Progenitor cell of endocrine pancreas (in vitro differentiated cells): ENCODE results near the gene ANKS1B. TPM values are rescaled to one million over a fixed set of nuclear protein-coding genes. Genes with fewer than 3 reads are reported as not detected.

Source experiments
- DNase-seq: peaks from one replicate; pipeline ENCODE4 v3.0.0; 2021; ENCODE audit warnings: low spot score; ENCODE audit not compliant: unreplicated experiment
- H3K27ac Mint-ChIP-seq: 2 replicates; pipeline ENCODE4 v1.8.0; 2021; ENCODE audit warnings: mild to moderate bottlenecking, moderate library complexity, mixed read lengths
- H3K27me3 Mint-ChIP-seq: 2 replicates; pipeline ENCODE4 v1.8.0; 2021; ENCODE audit warnings: mixed read lengths
- H3K36me3 Mint-ChIP-seq: 2 replicates; pipeline ENCODE4 v1.8.0; 2022; ENCODE audit warnings: mixed read lengths; ENCODE audit not compliant: insufficient read depth
- H3K4me1 Mint-ChIP-seq: 2 replicates; pipeline ENCODE4 v1.8.0; 2021; ENCODE audit warnings: low read depth, mixed read lengths
- H3K4me3 Mint-ChIP-seq: 2 replicates; pipeline ENCODE4 v1.8.0; 2021; ENCODE audit warnings: low read depth, mild to moderate bottlenecking, moderate library complexity, mixed read lengths
- H3K9me3 Mint-ChIP-seq: 2 replicates; pipeline ENCODE4 v1.8.0; 2021; ENCODE audit warnings: low read depth, mixed read lengths
- CTCF ChIP-seq: fragments of 200-600 bp; sonication (generic); IDR thresholded peaks from one replicate; pipeline ENCODE4 v1.5.0; 2021; ENCODE audit warnings: antibody characterized with exemption, mild to moderate bottlenecking; ENCODE audit not compliant: unreplicated experiment
- total RNA-seq: library from RNA; stranded (reverse); gene quantifications from 2 replicates; pipeline ENCODE4 v1.2.1, GENCODE V29; 2021

The ANKS1B gene
- total RNA-seq, 1 donor from 2014 or later, result 10.1 TPM

GRCh38 chr12:98771811-98772752, 1212.7 kb downstream of the ANKS1B start:
- TF ChIP-seq CTCF, result no peak
- Mint-ChIP-seq H3K36me3 (no peaks in the 10 kb centered on the region), H3K27ac (no peak overlapping the region), H3K9me3 (no peaks in the 10 kb centered on the region), H3K4me3 (no peak overlapping the region), H3K4me1 (no peaks in the 10 kb centered on the region), H3K27me3 (no peaks in the 10 kb centered on the region)
- no peak for DNase-seq

GRCh38 chr12:98770230-98770629, 1214.5 kb downstream of the ANKS1B start:
- Mint-ChIP-seq H3K27ac (no peak overlapping the region), H3K36me3 (no peaks in the 10 kb centered on the region), H3K9me3 (no peaks in the 10 kb centered on the region), H3K4me1 (no peaks in the 10 kb centered on the region), H3K27me3 (no peaks in the 10 kb centered on the region), H3K4me3 (no peak overlapping the region)
- TF ChIP-seq CTCF, result no peak
- DNase-seq, result no peak

- Mint-ChIP-seq H3K4me3 (no peak overlapping the region), H3K4me1 (no peaks in the 10 kb centered on the region), H3K27ac (no peak overlapping the region)
Observed at GRCh38 chr12:98769068-98769467, 1215.7 kb downstream of the ANKS1B start.

GRCh38 chr12:98767248-98767647, 1217.5 kb downstream of the ANKS1B start:
- Mint-ChIP-seq H3K36me3 (no peaks in the 10 kb centered on the region), H3K9me3 (no peaks in the 10 kb centered on the region), H3K27ac (no peak overlapping the region), H3K27me3 (no peaks in the 10 kb centered on the region), H3K4me3 (no peak overlapping the region), H3K4me1 (no peaks in the 10 kb centered on the region)
- no peak for TF ChIP-seq CTCF
- DNase-seq, result no peak

More at GRCh38 chr12:98769068-98769467, 1215.7 kb downstream of the ANKS1B start:
- no peak for TF ChIP-seq CTCF
- Mint-ChIP-seq H3K36me3 (no peaks in the 10 kb centered on the region), H3K27me3 (no peaks in the 10 kb centered on the region), H3K9me3 (no peaks in the 10 kb centered on the region)
- no peak for DNase-seq

GRCh38 chr12:98763656-98764055, 1221.1 kb downstream of the ANKS1B start:
- Mint-ChIP-seq H3K27me3 (no peaks in the 10 kb centered on the region), H3K9me3 (no peaks in the 10 kb centered on the region), H3K4me1 (no peaks in the 10 kb centered on the region), H3K4me3 (no peak overlapping the region), H3K27ac (no peak overlapping the region), H3K36me3 (no peaks in the 10 kb centered on the region)
- DNase-seq, result no peak
- no peak for TF ChIP-seq CTCF
